BE2C (cell line): Measurements from ENCODE around the gene TAT.
"Not testable (repeated sequence)": the region's sequence is repeated elsewhere in the genome, so short reads cannot be mapped to it uniquely, and the experiment has no call there.

Source experiments
- DNase-seq: peaks from one replicate; pipeline ENCODE4 v3.0.0-alpha.2; 2020
- H3K27me3 ChIP-seq: fragments of 250-450 bp; sonication (Bioruptor Pico); 2 replicates; pipeline ENCODE4 v1.5.1; 2020; ENCODE audit warnings: mild to moderate bottlenecking
- H3K36me3 ChIP-seq: fragments of 250-450 bp; sonication (Bioruptor Pico); 2 replicates; pipeline ENCODE4 v1.5.1; 2020; ENCODE audit warnings: mild to moderate bottlenecking
- H3K4me1 ChIP-seq: fragments of 250-450 bp; sonication (Bioruptor Pico); 2 replicates; pipeline ENCODE4 v1.5.1; 2020
- H3K4me3 ChIP-seq: 2 replicates; pipeline ENCODE4 v1.5.1; 2011; ENCODE audit warnings: low read depth, low read length
- H3K9me3 ChIP-seq: fragments of 250-450 bp; sonication (Bioruptor Pico); 2 replicates; pipeline ENCODE4 v1.5.1; 2020
- CTCF ChIP-seq: IDR thresholded peaks from 2 replicates; pipeline ENCODE4 v1.5.1; 2012; ENCODE audit warnings: mild to moderate bottlenecking, low read depth, low read length

TAT gene

GRCh38 chr16:71569621-71570020, 7.3 kb downstream of the TAT start:
- Histone ChIP-seq H3K4me3 (no peak overlapping the region), H3K36me3 (no peaks in the 10 kb centered on the region), H3K27me3 (peaks cover 37% of the 10 kb centered on the region), H3K4me1 (no peaks in the 10 kb centered on the region), H3K9me3 (no peaks in the 10 kb centered on the region)
- DNase-seq: no peak
- no peak for TF ChIP-seq CTCF

- Histone ChIP-seq H3K27me3 (peaks cover 29% of the 10 kb centered on the region), H3K9me3 (no peaks in the 10 kb centered on the region), H3K4me3 (no peak overlapping the region), H3K36me3 (no peaks in the 10 kb centered on the region), H3K4me1 (no peaks in the 10 kb centered on the region)
- no peak for TF ChIP-seq CTCF
- no peak for DNase-seq
Observed at GRCh38 chr16:71568551-71568950, 8.3 kb downstream of the TAT start.

GRCh38 chr16:71567931-71568330, 9.0 kb downstream of the TAT start:
- Histone ChIP-seq H3K27me3 (peaks cover 23% of the 10 kb centered on the region), H3K4me1 (no peaks in the 10 kb centered on the region), H3K36me3 (no peaks in the 10 kb centered on the region), H3K4me3 (no peak overlapping the region), H3K9me3 (no peaks in the 10 kb centered on the region)
- TF ChIP-seq CTCF: no peak
- no peak for DNase-seq

- Histone ChIP-seq H3K4me3 (peak overlapping the region; percentile 66), H3K4me1 (no peaks in the 10 kb centered on the region), H3K36me3 (no peaks in the 10 kb centered on the region), H3K9me3 (no peaks in the 10 kb centered on the region), H3K27me3 (peaks cover 16% of the 10 kb centered on the region)
- TF ChIP-seq CTCF: no peak
- no peak for DNase-seq
Observed at GRCh38 chr16:71565812-71566700, 10.8 kb downstream of the TAT start.

GRCh38 chr16:71564335-71564967, 12.4 kb downstream of the TAT start:
- Histone ChIP-seq H3K4me1 (no peaks in the 10 kb centered on the region), H3K9me3 (no peaks in the 10 kb centered on the region), H3K27me3 (peaks cover 3% of the 10 kb centered on the region), H3K36me3 (no peaks in the 10 kb centered on the region), H3K4me3 (peak overlapping the region; percentile 66)
- no peak for TF ChIP-seq CTCF
- no peak for DNase-seq

- Histone ChIP-seq H3K4me3 (no peak overlapping the region), H3K27me3 (peaks cover 3% of the 10 kb centered on the region; the same call in 1 of the 2 replicates), H3K9me3 (no peaks in the 10 kb centered on the region), H3K36me3 (no peaks in the 10 kb centered on the region), H3K4me1 (no peaks in the 10 kb centered on the region)
- no peak for TF ChIP-seq CTCF
- DNase-seq: no peak
Observed at GRCh38 chr16:71562552-71562951, 14.3 kb downstream of the TAT start.

GRCh38 chr16:71561886-71562285, 15.0 kb downstream of the TAT start:
- H3K4me3 ChIP-seq, H3K36me3 ChIP-seq, H3K4me1 ChIP-seq, H3K9me3 ChIP-seq, DNase-seq, H3K27me3 ChIP-seq: not testable (repeated sequence)
